HUDEP-2 (cell line): Measurements from ENCODE around the gene MAP3K21.

Source experiments
- DNase-seq, 76 experiments: peaks; one replicate each; lab custom pipeline; 2025; ENCODE audit not compliant: unreplicated experiment in 76 of 76; lab: John Stamatoyannopoulos, UW

MAP3K21 gene

DNA sequence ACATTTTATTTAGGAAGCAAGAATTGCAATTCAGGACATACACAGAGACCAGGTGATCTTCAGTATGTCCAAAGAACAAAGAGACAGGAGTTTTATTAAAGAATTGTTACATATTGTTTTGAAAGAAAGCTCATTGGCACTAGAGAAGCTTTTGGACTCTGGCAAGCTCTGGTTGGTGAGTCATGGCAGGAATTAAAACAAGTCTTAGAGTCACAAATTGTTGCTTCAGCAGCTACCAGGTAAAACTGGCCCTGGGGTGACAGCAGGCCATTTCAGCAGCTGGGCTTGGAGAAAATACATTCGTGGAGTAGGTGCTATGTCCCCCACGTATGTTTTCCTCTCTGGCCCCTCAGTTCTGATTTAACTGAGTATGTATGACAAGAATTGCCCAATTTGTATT lies 58.8 kb downstream of the MAP3K21 start:
- no peak for DNase-seq

DNA sequence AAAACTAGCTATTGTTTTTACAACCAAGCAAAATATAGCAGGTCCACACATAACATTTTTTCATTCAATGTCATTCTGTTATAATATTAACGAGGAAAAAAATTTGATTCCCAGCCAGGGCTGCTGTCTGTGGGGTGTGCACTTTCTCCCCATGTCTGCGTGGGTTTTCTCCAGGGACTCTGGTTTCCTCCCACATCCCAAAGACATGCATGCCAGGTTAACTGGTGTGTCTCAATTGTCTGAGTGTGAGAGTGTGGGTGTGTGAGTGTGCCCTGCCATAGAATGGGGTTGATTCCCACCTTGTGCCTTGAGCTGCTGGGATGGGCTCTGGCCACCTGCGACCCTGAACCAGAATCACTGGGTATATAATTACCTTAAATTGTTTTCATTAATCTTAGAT lies 60.1 kb downstream of the MAP3K21 start:
- peak in 2 of 76 experiments; percentile 8 to 17 for DNase-seq

DNA sequence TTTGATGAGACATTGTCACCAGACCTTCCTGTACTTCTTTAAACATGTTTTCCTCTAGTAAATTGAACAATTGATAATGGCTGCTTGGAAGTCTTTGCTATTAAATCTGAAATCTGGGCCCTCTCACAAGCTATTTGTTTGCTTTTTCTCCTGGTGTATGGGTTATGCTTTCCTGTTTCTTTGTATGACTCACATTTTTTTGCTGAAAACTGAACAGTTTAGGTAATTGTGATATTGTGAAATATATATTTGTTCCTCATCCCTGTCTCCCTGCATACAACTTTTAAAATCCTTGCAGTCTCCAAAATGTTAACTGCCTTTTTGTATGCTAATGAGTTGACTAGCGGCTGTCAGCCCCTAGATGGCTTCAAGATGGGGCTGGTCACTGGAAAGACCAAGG lies 61.6 kb downstream of the MAP3K21 start:
- no peak for DNase-seq

DNA sequence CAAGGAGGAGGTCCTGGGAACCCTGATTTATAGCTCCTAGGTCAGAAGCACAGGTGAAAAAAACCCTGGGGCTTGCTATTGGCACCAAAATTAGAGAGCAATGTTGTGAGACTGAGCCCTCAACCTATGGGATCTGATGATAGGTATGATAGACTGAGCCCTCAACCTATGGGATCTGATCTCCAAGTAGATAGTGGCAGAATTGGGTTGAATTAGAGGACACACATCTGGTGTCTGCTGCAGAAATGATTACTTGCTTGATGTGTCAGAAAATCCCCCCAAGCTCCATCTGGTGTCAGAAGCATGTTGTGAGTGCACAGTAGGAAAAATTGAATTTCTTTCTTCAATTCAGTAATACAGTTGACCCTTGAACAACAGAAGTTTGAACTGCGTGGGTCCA lies 62.4 kb downstream of the MAP3K21 start:
- no peak for DNase-seq

DNA sequence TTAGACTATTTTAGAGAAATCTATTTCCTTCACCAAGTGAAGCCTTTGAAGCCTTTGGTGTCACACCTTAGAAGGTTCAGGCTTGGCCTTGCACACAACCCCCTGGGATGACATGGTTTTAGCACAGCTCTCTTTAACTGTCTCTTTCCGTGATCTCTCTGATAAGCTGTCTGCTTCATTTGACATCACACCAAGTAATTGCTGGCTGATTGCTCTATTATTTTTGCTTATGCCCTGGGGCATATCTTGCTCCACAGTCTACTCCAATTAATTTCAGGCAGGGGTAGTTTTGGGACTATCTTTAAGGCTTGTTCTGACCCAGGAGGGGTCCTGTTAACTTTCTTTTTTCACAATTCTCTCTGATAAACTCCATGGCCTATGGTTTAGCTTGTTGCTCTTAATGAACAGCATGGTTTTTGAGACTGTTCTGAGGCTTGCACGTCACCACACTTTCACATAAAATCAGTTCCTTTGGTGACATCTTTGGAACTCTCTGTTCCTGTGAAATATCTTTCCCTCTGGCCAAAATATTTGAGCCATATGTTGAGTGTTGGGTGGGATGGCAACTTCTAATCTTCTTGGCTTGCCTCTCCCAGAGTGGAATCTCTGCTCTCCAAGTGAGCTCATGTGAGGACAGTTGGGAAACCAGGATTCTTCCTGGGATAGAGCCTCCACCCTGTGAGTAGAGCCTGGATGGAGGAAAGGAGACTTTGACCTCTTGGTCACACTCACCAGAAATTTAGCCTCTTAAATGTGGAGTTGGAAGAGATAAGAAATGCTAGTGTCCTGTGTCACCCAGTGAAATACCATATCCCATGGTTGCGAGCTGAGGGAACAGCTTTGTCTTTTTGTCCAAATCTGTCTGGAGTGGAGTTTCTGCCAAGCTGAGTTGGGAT lies 63.6 kb downstream of the MAP3K21 start:
- DNase-seq = no peak

DNA sequence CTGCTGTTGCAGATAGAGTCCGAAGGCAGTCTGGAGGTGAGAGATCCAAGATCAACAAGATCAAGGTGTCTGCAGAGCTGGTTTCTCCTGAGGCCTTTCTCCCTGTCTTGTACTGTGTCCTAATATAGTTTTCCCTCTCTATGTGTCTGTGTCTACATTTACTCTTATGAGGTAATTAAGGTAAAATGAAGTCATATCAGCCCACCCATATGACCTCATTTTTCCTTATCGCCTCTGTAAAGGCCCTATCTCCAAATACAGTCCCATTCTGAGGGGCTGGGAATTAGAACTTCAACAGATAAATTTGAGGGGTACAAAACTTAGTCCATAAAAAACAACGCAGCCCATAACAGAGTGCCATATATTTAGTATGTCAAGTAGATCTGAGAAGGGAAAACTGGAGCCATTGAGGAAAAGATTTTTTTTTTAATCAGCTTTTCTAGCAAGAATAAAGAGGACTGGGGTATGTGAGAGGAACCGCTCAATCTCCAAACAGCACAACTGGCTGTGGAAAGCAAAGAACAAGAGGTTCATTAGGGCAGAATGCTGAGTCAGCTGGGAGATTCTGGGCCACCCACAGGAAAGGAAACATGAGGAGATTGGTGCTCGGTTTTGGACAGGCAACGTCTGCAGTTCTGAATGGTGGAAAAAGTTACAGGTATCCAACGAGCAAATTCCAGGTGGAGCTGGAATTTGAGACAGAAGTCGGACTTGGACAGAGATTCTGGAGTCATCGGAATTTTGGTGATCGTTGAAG lies 65.7 kb downstream of the MAP3K21 start:
- peak in 1 of 76 experiments; percentile 0 for DNase-seq

DNA sequence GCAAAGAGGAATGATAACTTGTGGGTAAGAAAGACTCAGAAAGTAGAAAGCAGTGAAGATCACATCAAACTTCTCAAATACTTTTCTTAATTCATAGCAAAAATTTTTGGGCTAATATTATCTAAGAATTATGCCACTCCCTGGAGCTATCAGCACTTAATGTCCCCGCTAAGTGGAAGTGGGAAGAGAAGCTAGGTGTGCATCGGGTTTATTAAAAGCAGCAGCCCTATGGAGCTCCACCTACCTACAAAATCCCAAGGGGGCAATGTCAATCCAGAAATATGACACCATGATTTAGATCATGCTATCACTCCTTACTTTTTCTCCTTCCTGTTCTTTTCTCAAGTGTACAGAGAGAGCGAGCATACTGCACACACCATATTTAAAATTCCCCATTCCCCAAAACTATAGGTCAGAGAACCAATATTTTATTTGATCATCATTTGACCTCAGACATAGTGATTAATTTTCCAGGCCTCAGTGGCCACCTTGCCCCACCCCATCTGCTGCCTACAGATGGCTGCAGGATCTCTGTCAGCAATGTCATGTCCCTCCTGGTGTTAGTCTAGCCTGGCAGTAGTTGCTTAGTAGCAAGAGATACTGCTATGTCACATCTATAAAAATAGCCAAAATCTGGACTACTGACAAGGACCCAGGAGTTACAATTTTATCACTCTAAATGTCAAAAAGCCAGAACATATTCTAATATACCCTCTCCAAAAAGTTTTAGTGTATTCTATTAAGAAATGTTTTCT lies 66.6 kb downstream of the MAP3K21 start:
- no peak for DNase-seq

DNA sequence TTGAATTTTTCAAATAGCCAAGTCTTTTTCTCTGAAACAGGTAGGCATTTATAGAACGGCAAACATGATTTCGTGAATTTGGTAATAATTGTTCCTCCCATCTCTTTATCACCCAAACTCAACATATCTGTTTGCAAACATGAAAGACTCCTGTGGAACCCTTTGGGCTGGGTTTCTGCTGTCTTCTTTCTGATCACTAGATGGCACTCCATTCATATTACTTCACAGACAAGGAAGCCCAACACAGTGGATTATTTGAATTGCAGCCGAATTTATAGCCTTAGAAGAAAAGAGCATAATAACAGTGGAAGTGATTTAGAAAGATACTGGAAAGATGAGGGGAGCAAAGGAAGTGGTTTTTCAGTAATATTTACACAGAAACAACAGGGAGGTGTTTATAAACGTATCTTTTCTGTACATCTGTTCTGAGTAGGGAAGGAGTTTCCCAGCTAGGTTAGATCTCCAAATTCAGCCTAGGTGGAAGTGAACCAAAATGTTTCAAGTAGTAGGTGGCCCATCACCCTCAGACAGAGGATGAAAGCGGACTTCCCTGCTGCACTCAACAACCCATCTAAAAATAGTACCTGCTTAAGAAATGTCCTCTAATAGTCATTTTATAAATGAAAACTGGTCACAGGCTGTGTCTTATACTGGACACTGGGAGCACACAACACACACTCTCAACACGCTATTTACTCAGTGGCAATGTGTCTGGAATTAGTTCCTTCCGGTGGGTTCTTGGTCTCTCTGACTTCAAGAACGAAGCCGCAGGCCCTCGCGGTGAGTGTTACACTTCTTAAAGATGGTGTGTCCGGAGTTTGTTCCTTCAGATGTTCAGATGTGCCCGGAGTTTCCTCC lies 67.6 kb downstream of the MAP3K21 start:
- peak in 33 of 76 experiments; percentile 9 to 57 (median 38) for DNase-seq

DNA sequence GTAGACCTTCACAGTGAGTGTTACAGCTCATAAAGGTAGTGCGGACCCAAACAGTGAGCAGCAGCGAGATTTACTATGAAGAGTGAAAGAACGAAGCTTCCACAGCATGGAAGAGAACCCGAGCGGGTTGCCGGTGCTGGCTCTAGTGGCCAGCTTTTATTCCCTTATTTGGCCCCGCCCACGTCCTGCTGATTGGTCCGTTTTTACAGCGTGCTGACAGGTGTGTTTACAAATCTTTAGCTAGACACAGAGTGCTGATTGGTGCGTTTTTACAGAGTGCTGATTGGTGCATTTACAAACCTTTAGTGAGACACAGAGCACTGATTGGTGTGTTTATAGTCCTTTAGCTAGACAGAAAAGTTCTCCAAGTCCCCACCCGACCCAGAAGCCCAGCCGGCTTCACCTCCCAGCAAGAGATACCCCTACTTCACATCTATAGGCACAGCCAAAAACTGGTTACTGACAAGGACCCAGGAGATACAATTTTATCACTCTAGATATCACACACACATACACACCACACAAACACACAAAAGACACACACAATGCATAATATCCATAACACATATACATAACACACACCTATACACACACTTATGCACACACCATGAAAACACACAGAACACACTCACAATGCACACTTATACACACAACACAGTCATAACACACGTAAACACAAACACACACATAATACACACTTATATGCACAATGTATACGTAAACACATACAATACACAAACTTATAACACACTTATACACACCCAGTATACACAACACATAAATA lies 68.5 kb downstream of the MAP3K21 start:
- DNase-seq = no peak

DNA sequence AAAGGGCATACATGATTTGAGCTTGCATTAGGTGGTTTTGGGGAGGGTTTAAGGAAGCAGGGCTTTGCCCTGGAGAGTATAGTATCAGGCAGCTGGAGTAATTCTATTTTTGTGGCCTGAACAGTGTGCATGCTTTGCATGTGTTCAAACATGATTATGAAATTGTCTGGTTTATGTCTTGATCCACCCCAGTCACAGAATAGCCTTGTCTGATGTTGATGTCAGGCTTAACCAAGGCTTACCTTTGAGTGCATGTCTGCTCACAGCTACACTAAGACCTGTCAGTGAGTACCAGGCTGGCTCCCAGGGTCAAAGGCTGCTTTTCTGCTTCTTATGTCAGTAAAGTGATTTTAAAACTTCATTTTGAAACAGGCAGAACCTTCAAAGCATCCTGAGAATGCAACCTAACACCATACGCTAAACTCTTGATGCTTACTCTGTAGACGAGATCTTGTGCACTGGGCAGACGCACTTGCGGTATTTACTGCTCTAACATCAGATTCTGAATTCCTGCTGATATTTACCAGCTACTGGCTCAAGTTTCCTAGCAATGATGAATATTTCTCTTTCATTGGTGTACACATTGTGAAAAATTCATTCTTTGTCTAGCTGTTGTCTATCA lies 78.9 kb downstream of the MAP3K21 start:
- no peak for DNase-seq

DNA sequence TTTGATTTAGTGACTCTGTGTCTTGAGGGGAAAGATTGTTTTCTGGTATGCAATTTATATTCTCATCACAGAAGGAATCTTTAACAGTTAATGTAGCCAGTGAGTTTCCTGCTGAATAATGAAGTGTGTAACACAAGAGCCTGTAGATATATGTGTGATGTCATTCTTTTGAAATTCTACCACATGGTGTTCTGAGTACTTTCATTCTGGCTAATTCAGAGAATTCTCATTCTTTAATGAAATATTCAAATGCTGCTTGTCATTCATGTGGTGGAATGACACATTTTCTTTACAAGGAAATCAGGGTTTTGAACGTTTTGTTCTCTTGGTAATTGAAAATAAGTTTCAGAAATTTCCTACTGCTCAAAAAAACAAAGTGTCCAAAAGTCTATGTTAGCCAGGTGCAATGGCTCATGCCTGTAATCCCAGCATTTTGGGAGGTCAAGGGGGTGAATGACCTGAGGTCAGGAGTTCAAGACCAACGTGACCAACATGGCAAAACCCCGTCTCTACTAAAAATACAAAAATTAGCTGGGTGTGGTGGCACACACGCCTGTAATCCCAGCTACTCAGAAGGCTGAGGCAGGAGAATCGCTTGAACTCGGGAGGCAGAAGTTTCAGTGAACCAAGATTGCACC lies 79.6 kb downstream of the MAP3K21 start:
- no peak for DNase-seq

DNA sequence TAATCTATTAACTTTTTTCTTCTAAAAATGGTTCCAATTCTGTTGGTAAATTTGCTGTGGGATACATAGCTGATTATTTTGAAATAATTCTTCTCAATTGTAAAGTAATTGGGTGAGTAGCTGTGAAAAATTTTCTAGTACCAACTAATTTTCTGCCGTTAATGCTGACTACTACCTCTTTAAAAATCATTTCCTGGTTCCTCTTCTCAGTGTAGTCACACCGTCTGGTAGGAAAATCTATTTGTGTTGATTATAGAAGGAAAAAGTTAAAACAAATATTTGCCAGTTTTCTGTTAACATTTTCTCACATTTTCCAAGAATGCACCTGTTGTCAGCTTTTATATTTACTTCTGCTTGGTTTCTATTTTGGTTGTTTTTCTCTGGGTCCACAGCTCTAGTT lies 82.0 kb downstream of the MAP3K21 start:
- no peak for DNase-seq

DNA sequence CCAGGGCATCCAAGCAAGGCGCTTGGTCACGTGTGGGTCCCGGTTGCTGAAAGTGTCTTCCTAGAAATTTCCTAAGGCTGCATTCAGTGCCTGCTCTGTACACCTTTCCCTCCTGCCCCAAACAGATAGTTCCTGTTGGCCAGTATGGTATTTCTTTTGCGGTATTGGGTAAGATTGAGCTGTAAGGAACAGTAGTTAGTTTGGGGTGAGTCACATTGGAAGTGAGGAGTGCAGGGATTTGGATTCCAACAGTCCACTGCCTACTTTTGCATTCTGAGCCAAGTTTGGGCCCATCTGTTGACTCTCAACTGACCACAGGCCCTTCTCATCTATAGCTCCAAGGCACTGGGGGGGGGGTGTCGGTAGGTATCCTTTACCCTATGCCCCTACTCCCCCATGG lies 83.4 kb downstream of the MAP3K21 start:
- no peak for DNase-seq

DNA sequence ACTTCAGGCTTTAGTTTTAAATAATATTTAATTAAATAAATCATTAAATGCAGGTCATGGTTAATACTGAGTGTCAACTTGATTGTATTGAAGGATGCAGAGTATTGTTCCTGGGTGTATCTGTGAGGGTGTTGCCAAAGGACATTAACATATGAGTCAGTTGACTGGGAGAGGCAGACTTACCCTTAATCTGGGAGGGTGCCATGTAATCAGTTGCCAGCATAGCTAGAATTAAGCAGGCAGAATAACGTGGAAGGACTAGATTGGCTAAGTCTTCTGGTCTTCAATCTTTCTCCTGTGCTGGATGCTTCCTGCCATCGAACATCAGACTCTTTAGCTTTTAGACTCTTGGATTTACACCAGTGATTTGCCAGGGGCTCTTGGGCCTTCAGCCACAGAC lies 85.3 kb downstream of the MAP3K21 start:
- DNase-seq = peak in 12 of 76 experiments; percentile 3 to 20 (median 12)

DNA sequence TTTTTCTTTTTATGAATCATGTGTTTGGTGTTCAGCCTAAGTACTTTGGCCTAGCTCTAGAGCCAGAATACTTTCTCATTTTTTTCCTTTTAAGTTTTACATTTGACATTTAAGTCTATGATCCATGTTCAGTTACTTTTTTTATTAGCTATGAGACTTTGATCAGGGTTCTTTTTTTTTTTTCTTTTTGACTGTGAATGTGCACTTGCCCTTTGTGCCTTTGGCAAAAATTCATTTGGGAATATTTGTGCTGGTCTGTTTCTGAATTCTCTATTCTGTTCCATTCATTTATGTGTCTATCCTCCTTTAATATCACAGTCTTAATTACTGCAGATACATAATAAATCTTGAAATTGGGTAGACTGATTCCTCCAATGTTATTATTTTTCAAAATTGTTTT lies 93.8 kb downstream of the MAP3K21 start:
- no peak for DNase-seq

DNA sequence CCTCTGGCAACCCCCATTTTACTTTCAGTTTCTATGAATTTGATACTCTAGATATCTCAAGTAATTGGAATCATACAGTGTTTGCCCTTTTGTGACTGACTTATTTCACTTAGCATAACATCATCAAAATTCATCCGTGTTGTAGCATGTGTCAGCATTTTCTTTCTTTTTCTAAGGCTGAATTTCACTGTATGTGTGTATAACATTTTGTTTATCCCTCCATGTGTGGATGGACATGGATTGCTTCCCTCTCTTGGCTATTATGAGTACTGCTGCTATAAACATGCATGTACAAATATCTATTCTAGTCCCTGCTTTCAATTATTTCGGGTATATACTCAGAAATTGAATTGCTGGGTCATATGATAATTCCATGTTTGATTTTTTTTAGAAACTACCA lies 97.3 kb downstream of the MAP3K21 start:
- DNase-seq = no peak

DNA sequence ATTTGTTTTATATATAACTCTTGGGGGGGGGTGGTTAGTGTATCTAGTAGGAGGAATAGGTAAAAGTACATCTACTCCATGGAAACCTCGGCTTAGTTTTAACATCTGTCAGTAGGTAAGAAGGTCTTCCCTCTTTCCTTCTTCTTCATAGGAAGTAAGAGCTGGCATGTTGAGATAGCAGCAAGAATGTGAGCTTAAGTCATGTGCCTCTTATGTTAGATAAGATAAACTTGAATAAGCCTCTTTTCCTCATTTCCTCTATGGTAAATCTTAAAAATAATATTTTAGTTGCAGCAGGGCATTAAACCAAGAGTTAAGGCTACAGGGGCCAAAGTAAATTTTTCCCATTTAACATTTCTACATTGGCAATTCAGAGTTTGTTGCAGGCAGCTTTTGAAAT lies 100.4 kb downstream of the MAP3K21 start:
- DNase-seq = no peak

DNA sequence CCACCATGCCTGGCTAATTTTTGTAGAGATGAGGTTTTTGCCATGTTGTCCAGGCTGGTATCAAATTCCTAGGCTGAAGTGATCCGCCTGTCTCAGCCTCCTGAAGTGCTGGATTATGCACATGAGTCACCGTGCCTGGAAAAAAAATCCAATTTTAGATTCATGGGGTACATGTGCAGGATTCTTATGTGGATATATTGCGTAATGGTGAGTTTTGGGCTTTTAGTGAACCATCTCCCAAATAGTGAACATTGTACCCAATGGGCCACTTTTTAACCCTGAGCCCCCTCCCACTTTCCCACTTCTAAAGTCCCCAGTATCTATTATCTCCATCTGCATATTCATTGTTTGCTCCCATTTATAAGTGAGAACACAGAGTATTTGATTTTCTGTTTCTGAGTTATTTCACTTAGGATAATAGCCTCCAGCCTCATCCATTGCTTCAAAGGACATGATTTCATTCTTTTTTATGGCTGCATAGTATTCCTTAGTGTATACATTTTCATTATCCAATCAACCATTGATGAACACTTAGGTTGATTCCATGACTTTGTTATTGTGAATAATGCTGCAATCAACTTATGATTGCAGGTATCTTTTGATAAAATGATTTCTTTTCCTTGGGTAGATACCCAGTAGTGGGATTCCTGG lies 104.4 kb downstream of the MAP3K21 start:
- DNase-seq = no peak
